Neuron (in vitro differentiated cells): ENCODE data around the gene LATS2.
A peak's percentile ranks its signal among the peaks of the same experiment; 100 is the strongest.
"Not testable (repeated sequence)": the region's sequence is repeated elsewhere in the genome, so short reads cannot be mapped to it uniquely, and the experiment has no call there.

Experiments used
- H2AFZ ChIP-seq: one replicate; pipeline ENCODE4 v1.6.1; 2013; ENCODE audit warnings: low read depth, mild to moderate bottlenecking, inconsistent platforms, low read length, moderate library complexity
- H3K27me3 ChIP-seq: one replicate; pipeline ENCODE4 v1.6.1; 2013; ENCODE audit warnings: low read length; ENCODE audit not compliant: insufficient read depth
- H3K36me3 ChIP-seq: one replicate; pipeline ENCODE4 v1.6.1; 2013; ENCODE audit warnings: low read length; ENCODE audit not compliant: insufficient read depth
- H3K4me1 ChIP-seq: one replicate; pipeline ENCODE4 v1.6.1; 2013; ENCODE audit warnings: low read length; ENCODE audit not compliant: insufficient read depth
- H3K4me3 ChIP-seq: 2 replicates; pipeline ENCODE4 v1.5.1; 2013; ENCODE audit warnings: mild to moderate bottlenecking, low read length, moderate library complexity
- H3K9me3 ChIP-seq: one replicate; pipeline ENCODE4 v1.6.1; 2013; ENCODE audit warnings: low read length

The LATS2 gene

GRCh38 chr13:20961663-20962062 is 99.7 kb downstream of the LATS2 start:
- not testable (repeated sequence) for H3K36me3 ChIP-seq, H3K4me1 ChIP-seq, H3K27me3 ChIP-seq, H3K4me3 ChIP-seq, H2AFZ ChIP-seq, H3K9me3 ChIP-seq

- peaks cover 3% of the 10 kb centered on the region for H3K4me1 ChIP-seq
- no peak overlapping the region for H2AFZ ChIP-seq
- H3K9me3 ChIP-seq: no peaks in the 10 kb centered on the region
- H3K4me3 ChIP-seq: no peak overlapping the region
- no peaks in the 10 kb centered on the region for H3K27me3 ChIP-seq
- H3K36me3 ChIP-seq: no peaks in the 10 kb centered on the region
These were observed 100.6 kb downstream of the LATS2 start for GRCh38 chr13:20960663-20961309.

GRCh38 chr13:20957049-20957620 is 104.3 kb downstream of the LATS2 start:
- H2AFZ ChIP-seq, H3K4me3 ChIP-seq, H3K27me3 ChIP-seq, H3K36me3 ChIP-seq, H3K4me1 ChIP-seq, H3K9me3 ChIP-seq: not testable (repeated sequence)

GRCh38 chr13:20955496-20955895 is 105.9 kb downstream of the LATS2 start:
- no peaks in the 10 kb centered on the region for H3K4me1 ChIP-seq
- H3K36me3 ChIP-seq: no peaks in the 10 kb centered on the region
- no peaks in the 10 kb centered on the region for H3K9me3 ChIP-seq

GRCh38 chr13:20953245-20953931 is 108.0 kb downstream of the LATS2 start:
- H2AFZ ChIP-seq: no peak overlapping the region
- H3K27me3 ChIP-seq: no peaks in the 10 kb centered on the region
- no peaks in the 10 kb centered on the region for H3K9me3 ChIP-seq
- H3K4me3 ChIP-seq: no peak overlapping the region
- H3K36me3 ChIP-seq: no peaks in the 10 kb centered on the region
- no peaks in the 10 kb centered on the region for H3K4me1 ChIP-seq

More at GRCh38 chr13:20955496-20955895, 105.9 kb downstream of the LATS2 start:
- Histone ChIP-seq H3K4me3 (no peak overlapping the region), H3K27me3 (no peaks in the 10 kb centered on the region), H2AFZ (no peak overlapping the region)

- H3K36me3 ChIP-seq: no peaks in the 10 kb centered on the region
- H3K9me3 ChIP-seq: no peaks in the 10 kb centered on the region
- no peak overlapping the region for H3K4me3 ChIP-seq
- no peak overlapping the region for H2AFZ ChIP-seq
- H3K27me3 ChIP-seq: no peaks in the 10 kb centered on the region
- H3K4me1 ChIP-seq: no peaks in the 10 kb centered on the region
These were observed 108.5 kb downstream of the LATS2 start for GRCh38 chr13:20952838-20953237.

- H3K4me1 ChIP-seq, H3K36me3 ChIP-seq, H3K4me3 ChIP-seq, H3K9me3 ChIP-seq, H2AFZ ChIP-seq, H3K27me3 ChIP-seq: not testable (repeated sequence)
These were observed 113.4 kb downstream of the LATS2 start for GRCh38 chr13:20948001-20948400.

GRCh38 chr13:20945952-20946383 is 115.4 kb downstream of the LATS2 start:
- Histone ChIP-seq H2AFZ (no peak overlapping the region), H3K4me3 (no peak overlapping the region), H3K36me3 (no peaks in the 10 kb centered on the region), H3K9me3 (no peaks in the 10 kb centered on the region), H3K27me3 (no peaks in the 10 kb centered on the region), H3K4me1 (no peaks in the 10 kb centered on the region)

- Histone ChIP-seq H3K4me1 (no peaks in the 10 kb centered on the region), H3K27me3 (no peaks in the 10 kb centered on the region), H3K9me3 (no peaks in the 10 kb centered on the region), H3K4me3 (no peak overlapping the region), H3K36me3 (no peaks in the 10 kb centered on the region), H2AFZ (peak overlapping the region; percentile 0)
These were observed 118.3 kb downstream of the LATS2 start for GRCh38 chr13:20942938-20943559.

GRCh38 chr13:20940511-20940910 is 120.9 kb downstream of the LATS2 start:
- H3K9me3 ChIP-seq, H3K27me3 ChIP-seq, H2AFZ ChIP-seq, H3K36me3 ChIP-seq, H3K4me3 ChIP-seq, H3K4me1 ChIP-seq: not testable (repeated sequence)

- no peak overlapping the region for H3K4me3 ChIP-seq
- no peaks in the 10 kb centered on the region for H3K9me3 ChIP-seq
- H2AFZ ChIP-seq: no peak overlapping the region
- H3K4me1 ChIP-seq: no peaks in the 10 kb centered on the region
- H3K36me3 ChIP-seq: no peaks in the 10 kb centered on the region
- H3K27me3 ChIP-seq: no peaks in the 10 kb centered on the region
These were observed 121.3 kb downstream of the LATS2 start for GRCh38 chr13:20940083-20940482.

- H3K4me1 ChIP-seq: no peaks in the 10 kb centered on the region
- no peaks in the 10 kb centered on the region for H3K27me3 ChIP-seq
- no peak overlapping the region for H2AFZ ChIP-seq
- H3K4me3 ChIP-seq: no peak overlapping the region
- no peaks in the 10 kb centered on the region for H3K36me3 ChIP-seq
- no peaks in the 10 kb centered on the region for H3K9me3 ChIP-seq
These were observed 121.7 kb downstream of the LATS2 start for GRCh38 chr13:20939662-20940061.

GRCh38 chr13:20938302-20938701 is 123.1 kb downstream of the LATS2 start:
- no peak overlapping the region for H3K4me3 ChIP-seq
- no peaks in the 10 kb centered on the region for H3K36me3 ChIP-seq
- no peak overlapping the region for H2AFZ ChIP-seq
- H3K9me3 ChIP-seq: no peaks in the 10 kb centered on the region
- no peaks in the 10 kb centered on the region for H3K27me3 ChIP-seq
- H3K4me1 ChIP-seq: no peaks in the 10 kb centered on the region
